Dedifferentiated amniotic fluid mesenchymal stem cell (primary cell): ENCODE measurements around the gene TEDC1.

Experiments used
- DNase-seq: peaks from one replicate; pipeline ENCODE4 v3.0.0-alpha.2; 2016; ENCODE audit errors: extremely low spot score

The TEDC1 gene

GRCh38 chr14:105486163-105486973 lies 4.7 kb upstream of the TEDC1 start, which contains the start of gene CRIP1:
Gene CRIP1, plus strand, starts transcription at chr14:105486886. Its CDS starts 374 bp downstream, at chr14:105487260.
- no peak for DNase-seq

DNA sequence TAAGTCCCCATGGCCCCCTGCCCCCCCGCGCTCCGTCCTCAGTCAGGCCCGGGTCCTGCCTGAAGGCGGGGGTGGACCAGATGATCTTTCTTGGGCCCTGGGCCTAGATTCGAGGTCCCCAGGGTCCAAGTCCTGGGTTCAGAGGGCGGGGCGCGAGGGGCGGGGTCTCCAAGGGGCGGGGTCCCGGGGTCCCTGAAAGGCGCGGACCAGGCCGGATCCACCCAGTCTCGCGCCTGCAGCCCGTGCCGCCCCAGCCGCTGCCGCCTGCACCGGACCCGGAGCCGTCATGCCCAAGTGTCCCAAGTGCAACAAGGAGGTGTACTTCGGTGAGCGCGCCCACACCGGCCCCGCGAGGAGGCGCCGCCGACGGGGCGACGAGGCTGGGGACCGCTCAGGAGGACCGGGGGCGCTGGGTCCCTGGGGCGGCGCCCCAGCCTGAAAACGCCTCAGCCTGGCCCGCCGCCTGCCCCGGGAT lies 4.0 kb upstream of the TEDC1 start:
- DNase-seq, result no peak

GRCh38 chr14:105487449-105487985 lies 3.5 kb upstream of the TEDC1 start:
- no peak for DNase-seq

- no peak for DNase-seq
Observed at GRCh38 chr14:105487986-105488777, 2.9 kb upstream of the TEDC1 start.

DNA sequence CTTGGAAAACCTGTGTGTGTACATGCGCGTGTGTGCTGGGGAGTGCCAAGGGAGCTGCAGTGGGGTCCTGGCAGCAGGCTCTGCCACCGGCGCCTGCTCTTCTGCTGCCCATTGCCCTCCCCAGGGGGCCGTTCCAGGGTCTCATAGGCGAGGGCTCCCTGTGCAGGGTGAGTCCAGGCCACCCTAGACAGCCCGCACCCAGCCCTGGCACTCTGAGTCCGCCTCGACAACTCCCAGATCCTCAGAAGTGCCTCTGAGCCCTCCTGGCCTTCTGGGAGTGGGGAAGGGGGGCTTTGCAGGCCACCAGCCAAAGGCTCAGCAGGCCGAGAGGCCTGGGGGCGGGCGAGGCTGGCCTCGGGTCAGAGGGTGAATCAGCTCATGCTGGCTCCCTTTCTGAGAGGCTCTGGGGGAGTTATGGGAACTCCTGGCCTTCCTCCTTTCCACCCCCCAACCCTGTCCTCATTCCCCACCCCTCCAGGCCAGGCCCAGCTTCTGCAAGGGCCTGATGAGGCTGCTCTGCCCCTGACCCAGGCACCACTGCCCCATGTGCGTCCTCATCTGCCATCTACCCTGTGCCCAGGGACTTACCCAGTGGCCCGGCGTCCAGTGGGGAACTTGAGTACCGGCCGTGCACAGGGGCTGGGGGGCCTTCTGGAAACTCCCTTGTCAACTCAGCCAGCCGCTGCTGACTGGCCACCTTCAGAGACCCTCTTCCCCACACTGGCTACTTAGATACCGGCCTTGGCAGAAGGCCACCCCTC lies 2.1 kb upstream of the TEDC1 start:
- no peak for DNase-seq

DNA sequence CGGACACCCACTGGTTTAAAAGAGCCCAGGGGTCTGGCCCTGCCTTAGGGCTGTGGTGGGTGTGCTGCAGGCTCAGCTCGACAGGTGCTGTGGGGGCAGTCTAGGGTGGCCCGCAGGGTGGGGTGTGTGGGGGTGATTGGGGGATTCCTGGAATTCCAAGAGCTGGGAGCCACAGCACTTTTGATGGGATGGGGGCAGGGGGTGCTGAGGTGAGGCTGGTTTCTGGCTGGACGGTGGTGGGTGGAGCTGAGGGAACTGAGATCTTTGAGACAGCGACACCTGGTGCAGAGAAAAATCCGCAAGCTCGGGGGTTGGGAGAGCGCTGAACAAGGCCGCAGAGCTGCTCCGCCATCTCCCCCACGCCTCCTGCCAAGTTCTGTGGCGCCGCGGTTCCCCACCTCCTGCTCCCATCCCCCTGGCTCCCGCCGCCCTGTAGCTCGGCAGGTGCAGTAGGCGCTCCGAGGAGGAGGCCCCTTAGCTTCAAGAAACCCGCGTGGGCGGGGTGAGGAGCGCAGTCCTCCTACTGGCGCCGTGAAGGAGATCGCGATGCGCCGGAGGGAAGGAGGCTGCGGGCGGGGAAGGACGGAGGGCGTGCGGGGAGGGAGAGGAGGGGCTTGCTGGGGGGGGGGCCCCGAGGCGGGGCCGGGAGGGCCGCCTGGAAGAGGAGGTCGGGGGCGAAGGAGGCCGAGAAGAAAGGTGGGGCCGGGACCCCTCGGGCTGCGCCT lies 1.3 kb upstream of the TEDC1 start:
- DNase-seq, result peak; percentile 46

DNA sequence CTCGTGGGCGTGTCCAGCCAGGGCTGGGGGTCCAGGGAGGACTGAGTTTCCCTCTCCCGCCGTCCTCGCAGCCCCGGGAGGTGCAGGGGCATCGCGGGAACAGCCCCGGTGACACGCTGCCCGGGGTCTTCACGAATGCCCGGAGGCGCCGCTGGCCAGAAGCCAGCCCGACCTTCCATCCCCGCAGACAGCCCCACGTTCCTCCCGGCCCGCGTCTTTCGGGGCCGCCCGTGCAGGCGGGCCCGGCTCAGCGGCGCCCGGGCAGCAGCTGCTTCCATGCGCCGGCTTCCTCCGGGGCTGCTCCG lies 827 bp upstream of the TEDC1 start:
- DNase-seq, result no peak

DNA sequence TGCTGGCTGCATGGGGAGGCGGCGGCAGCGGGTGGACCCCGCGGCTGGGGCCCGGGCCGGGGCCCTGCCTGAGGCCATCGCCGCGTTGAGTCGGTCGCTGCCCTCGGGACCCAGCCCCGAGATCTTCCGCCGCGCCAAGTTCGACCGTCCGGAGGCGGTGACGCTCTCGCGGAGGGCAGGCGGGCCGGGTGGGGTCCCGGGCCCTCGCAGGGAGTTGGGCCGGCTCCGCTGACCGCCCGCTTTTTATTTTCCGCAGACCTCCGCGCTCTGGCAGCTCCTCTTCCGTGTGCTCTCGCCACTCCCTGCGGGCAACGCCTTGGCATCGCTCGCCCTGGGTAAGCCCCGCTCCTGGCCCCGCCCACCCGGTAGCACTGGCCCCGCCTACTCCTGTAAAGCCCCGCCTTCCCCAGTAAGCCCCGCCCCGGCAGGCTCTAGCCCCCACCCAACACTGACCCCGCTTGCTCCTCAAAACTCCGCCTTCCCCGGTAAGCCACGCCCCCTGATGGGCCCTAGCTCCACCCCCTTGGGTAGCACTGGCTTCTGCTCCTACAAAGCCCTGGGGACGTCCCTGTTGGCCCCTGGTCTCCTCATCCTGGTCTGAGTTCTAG lies 424 bp downstream of the TEDC1 start:
- DNase-seq, result peak; percentile 18

GRCh38 chr14:105492031-105492970 lies 1.3 kb downstream of the TEDC1 start:
- DNase-seq, result no peak

GRCh38 chr14:105492971-105493871 lies 2.2 kb downstream of the TEDC1 start:
- DNase-seq, result no peak

DNA sequence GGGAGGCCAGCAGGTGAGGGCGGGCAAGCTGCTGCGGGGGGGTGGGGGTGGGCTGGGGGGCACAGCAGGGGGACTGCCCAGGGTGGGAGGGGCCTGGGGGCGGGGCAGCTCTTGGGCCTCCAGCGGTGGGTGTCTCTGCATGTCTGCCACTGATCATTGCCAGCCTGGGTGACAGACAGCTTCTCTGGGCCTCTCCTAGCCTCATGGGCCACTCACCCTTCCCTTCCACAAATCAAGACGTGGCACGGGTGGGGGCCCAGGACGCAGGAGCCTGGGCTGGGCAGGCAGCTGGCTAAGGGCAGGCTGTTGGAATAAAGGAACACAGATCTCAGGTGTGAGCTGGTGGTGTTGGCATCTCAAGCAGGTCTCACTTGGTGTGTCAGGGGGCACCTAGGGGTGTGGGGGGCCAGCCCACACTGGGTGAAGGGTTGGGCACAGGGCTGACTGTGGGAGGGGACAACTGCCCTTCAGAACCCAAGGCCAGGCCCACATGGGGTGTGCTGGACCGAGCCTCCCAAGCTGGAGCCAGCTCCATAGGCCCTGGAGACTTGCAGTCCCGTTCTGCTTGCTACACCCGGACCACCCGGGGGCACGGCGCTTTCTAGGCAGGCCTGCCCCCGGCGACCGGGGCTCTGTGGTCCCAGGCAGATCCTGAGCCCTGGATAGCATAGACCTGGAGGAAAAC lies 3.0 kb downstream of the TEDC1 start:
- DNase-seq, result no peak

DNA sequence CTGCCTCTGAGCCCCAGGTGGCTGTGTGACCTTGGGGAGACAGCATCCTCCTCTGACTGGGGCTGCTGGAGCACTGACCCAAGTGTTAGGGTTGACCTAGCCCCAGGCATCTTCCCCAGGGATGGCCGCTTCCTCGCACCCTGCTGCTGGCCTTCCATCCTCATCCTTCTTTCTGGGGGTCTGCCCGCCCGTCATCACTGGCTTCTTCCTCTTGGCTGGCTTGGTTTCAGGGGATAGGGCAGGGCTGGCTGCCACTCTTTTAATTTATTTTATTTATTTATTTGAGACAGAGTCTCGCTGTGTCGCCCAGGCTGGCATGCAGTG lies 3.5 kb downstream of the TEDC1 start:
- DNase-seq, result no peak

GRCh38 chr14:105495101-105495989 lies 4.3 kb downstream of the TEDC1 start:
- DNase-seq, result no peak

DNA sequence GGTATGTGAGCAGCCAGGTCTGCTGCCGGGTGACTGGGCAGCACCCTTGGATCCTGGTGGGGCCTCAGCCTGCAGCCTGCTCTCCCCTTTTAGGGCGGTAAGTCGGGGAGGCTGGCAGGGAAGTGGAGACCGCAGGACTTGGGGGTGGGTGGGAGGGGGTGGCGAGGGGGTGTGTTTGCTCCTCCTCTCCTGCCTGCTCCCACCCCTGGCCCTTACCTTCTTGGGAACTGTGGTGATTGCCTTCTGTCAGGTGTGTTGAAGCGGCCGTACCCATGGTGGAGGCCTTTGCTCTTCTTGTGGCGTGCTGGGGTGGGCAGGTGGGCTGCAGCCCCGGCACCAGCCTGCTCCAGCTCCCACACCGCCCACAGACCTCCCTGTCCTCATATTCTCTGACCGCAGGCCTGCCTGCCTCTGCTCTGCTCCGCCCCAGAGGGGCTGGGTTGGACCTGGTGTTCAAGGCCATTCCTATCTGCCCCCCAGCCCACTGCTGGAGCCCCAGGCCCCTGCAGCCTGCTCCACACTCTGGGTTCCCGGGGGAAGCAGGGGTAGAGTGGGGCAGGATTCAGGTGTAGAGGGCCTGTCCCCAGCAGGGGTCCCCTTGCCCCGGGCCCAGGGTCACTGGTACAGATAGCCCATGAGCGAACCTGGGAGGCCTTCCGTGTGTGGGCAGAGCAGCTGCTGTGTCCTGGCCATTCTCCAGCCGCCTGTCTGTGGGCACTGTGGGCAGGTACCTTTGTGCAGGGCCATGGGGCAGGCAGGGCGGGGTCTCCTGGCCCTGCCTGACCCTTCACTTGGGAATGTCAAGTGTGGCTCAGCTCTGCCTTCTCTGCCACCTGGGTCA lies 5.2 kb downstream of the TEDC1 start:
- no peak for DNase-seq

GRCh38 chr14:105496831-105497591 lies 6.0 kb downstream of the TEDC1 start:
- no peak for DNase-seq
